ENCODE data around the gene THY1.
"Not testable (repeated sequence)": the region's sequence is repeated elsewhere in the genome, so short reads cannot be mapped to it uniquely, and the experiment has no call there.

Gene THY1

GRCh38 chr11:119445850-119446249 lies 22.9 kb upstream of the THY1 start:
- no peak for DNase-seq (ENCODE audit: low spot score)

GRCh38 chr11:119445379-119445778 lies 22.4 kb upstream of the THY1 start:
- DNase-seq (ENCODE audit: low spot score): no peak

DNA sequence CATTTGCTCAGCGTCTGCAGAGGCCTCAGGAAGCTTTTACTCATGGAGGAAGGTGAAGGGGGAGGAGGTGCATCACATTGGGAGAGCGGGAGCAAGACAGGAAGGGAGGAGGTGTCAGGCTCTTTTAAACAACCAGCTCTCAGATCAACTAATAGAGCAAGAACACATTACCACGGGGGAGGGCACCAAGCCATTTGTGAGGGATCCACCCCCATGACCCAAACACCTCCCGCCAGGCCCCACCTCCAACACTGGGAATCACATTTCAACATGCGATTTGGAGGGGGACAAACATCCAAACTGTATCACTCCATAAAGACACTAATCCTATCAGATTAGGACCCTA lies 18.9 kb upstream of the THY1 start:
- DNase-seq (ENCODE audit: low spot score): no peak

DNA sequence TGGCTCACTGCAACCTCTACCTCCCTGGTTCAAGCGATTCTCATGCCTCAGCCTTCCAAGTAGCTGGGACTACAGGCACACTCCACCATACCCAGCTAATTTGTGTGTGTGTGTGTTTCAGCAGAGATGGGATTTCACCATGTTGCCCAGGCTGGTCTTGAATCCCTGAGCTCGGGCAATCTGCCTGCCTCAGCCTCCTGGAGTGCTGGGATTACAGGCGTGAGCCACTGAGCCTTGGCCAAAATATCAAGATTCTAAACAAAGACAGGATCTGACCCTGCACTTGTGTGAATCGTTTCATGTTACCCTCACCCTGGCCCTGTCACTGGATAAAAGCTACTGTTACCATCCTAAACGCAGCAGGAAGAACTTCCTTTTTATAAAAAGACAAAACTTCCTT lies 15.6 kb upstream of the THY1 start:
- no peak for DNase-seq (ENCODE audit: low spot score)

DNA sequence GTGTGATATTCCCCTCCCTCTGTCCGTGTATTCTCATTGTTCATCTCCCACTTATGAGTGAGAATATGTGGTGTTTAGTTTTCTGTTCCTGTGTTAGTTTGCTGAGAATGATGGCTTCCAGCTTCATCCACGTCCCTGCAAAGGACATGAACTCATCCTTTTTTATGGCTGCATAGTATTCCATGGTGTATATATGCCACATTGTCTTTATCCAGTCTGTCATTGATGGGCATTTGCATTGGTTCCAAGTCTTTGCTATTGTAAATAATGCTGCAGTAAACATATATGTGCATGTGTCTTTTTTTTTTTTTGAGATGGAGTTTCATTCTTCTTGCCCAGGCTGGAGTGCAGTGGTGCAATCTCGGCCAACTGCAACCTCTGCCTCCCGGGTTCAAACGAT lies 14.5 kb upstream of the THY1 start:
- not testable (repeated sequence) for DNase-seq (ENCODE audit: low spot score)

DNA sequence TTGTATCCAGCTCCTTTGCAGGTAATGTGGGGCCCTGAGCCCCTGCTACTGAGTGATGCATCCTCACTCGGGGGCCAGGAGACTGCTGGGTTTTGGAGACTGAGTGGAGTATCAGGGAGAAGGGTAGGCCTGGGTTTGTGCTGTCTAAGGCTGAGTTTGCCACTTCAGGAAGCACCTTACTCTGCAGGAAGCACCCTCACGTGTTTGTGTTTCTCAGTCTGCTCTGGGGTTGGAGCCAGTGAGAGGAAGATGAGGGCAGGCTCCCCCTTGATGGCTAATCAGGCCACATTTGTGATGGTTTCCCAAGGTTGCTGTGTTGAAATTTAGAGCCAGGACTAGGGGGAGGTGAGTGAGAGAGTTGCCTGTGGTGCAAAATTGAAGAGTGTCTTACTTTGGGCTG lies 13.7 kb upstream of the THY1 start:
- no peak for DNase-seq (ENCODE audit: low spot score)

- no peak for DNase-seq (ENCODE audit: low spot score)
Observed at GRCh38 chr11:119436093-119436492, 13.1 kb upstream of the THY1 start.

GRCh38 chr11:119434591-119435330 lies 11.8 kb upstream of the THY1 start:
- DNase-seq (ENCODE audit: low spot score): no peak

DNA sequence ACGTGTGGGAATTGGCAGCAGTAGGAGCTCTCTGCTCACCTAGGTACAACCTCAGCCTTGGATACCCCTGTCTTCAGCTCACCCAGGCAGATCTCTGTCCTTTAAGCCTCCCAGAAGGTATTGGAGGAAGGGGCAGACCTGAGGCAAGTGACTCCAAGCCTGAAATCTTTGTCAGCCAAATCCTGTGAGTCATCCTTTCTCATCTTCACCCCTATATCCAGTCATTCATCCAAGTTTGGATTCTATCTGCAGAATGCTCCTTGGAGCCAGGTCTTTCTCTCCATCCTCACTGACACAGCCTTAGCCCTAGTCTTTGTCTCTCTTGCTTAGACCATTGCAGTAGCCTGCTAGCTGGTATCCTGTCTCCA lies 10.4 kb upstream of the THY1 start:
- DNase-seq (ENCODE audit: low spot score): no peak

GRCh38 chr11:119432484-119433357 lies 9.7 kb upstream of the THY1 start:
- DNase-seq (ENCODE audit: low spot score): peak; percentile 68

- no peak for DNase-seq (ENCODE audit: low spot score)
Observed at GRCh38 chr11:119431523-119431922, 8.6 kb upstream of the THY1 start.

- DNase-seq (ENCODE audit: low spot score): no peak
Observed at GRCh38 chr11:119427279-119427678, 4.3 kb upstream of the THY1 start.

DNA sequence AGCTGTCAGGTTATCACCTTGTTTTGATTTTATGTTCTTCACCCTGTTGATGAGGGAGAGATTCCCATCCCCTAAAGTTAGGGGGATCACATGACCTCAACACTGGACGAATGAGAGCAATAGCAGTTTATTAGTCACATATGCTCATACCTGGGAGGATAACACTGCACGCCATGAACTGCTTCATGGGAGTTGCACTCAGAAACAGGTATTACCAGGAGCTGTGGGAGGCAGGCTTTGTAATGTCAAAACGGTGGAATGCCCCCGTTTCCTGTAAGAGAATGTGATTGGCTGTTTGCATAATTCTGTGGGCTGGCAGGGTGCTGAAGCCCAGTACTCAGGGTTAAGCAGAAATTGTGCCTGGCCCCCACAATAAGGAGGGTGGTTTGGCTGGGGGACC lies 3.2 kb upstream of the THY1 start:
- no peak for DNase-seq (ENCODE audit: low spot score)

DNA sequence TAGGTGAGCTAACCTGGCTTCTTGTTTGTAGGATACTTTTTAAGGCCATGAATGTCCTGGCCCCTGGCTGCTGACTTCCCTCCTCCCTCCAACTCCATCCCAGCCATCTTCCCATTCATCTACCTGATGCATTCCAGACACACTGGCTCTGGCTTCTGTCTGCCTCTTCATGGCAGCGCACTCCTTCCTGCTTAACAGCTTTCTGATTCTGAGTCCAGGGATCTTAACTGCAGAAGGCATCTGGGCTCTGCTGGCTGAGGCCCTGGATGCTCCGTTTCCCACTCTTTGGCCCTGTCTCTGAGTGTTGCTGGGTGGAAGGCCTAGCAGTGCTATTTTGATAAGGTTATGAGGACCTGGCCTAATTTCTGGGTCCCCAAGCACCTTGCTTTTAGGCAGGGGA lies 1.8 kb upstream of the THY1 start:
- no peak for DNase-seq (ENCODE audit: low spot score)

- DNase-seq (ENCODE audit: low spot score): no peak
Observed at GRCh38 chr11:119424276-119424675, 1.3 kb upstream of the THY1 start.

- DNase-seq (ENCODE audit: low spot score): no peak
Observed at GRCh38 chr11:119423509-119424254, 710 bp upstream of the THY1 start.

DNA sequence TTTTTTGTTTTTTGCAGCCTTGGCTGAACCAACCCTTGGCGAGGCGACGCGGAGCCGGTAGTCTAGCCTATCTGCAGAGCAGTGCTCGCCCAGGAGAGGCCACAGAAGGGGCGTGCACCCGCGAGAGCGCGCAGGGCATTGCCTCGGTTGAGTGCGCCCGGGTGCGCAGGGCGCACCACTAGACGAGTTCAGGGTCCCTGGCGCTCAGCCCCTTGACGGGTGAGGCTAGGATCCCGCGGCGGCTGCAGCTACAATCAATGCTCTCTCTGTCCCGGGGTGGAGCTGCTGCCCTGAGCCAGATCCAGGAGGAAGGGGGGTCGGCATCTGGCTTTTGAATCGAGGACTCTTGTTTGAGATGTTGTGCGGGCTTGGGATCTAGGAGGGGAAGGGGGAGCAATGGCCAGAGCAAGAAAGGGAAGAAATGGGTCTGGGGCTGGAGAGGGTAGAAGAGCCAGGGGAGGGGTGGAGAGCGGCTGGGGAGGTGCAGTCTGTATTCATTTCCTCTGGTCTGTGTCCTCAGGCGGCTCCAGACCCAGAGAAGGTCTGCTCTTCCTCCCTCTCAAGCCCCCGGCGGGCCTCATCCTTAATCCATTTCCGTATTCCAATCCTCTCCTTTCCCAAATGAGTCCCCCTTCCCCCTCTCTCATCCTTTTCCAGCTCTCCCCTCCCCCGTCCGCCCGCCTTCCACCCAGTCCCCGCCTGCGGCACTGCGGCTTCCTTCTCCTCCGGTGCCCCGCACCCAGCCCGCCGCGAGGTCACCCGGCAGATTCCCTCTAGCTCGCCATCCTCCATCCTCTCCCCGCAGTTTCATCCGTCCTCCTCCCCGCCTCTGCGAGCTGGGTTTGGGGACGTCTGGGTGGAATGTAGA lies 797 bp downstream of the THY1 start:
- peak; percentile 52 for DNase-seq (ENCODE audit: low spot score)

DNA sequence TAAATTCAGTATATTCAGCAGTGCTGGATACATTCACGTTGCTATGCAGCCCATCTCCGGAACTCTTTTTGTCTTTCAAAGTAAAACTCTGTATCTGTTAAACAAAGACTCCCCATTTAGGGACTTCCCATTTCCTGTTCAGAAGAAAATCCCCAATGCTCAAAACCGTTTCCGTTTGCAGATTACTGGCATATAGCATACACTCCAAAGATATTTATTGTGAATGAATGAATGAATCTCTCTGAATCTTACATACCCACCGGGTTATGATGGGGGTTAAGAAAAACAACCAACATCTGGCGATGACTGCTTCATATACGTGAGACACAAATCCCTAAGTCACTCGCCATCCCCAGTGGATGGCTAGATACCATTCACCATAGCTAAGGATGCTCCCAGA lies 1.6 kb downstream of the THY1 start:
- no peak for DNase-seq (ENCODE audit: low spot score)

DNA sequence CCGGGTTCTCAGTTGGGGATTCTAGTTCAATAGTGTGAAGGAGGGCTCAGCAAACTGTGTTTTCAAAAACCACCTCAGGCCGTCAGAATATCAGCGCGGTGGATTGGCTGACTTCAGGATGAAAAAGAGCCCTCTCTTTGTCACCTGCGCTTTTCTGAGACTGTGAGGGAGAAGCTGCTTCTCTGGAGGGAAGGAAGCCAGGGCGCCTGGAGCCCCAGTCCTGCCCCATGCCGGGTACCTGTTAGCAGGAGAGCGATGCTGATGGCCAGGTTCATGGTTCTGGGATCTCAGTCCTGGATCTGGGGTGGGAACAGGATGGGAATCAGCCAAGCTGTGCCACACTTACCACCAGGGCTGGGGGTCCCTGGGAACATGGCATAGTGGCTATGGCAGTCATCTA lies 2.3 kb downstream of the THY1 start:
- DNase-seq (ENCODE audit: low spot score): no peak

DNA sequence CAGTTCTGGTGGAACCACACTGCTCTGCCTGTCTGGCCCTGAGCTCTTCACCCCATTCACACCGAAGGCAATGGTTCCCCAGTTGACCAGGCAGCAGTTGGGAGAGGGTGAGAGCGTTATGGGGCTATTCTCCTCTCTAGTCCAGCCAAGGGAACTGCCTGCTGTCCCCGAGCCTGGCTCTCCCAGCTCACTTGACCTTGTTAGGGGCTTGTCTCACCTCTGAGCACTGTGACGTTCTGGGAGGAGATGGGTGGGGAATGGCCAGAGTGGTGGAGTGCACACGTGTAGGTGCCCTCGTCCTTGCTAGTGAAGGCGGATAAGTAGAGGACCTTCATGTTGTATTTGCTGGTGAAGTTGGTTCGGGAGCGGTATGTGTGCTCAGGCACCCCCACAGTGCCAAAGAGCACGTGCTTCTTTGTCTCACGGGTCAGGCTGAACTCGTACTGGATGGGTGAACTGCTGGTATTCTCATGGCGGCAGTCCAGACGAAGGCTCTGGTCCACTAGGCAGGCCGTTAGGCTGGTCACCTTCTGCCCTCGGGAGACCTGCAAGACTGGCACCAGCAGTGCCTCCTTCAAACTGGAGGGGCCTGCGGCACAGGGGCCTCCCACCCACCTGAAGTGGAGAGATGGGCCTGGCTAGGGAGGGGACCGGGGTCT lies 3.0 kb downstream of the THY1 start:
- DNase-seq (ENCODE audit: low spot score): no peak

DNA sequence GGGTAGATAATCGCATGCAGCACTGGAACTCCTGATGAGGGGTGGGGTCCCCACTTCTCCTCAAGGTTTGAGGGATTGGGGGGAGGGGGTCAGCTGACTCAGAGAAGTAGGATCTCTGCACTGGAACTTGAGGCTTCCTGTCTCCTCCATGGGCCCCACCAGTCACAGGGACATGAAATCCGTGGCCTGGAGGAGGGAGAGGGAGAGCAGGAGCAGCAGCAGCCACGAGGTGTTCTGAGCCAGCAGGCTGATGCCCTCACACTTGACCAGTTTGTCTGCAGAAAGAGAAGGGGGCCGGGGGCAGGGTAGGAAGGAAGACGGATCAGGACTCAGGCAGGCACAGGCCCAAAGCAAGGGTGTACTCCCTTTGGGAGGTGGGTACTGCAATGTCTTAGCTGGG lies 3.7 kb downstream of the THY1 start:
- DNase-seq (ENCODE audit: low spot score): no peak
